ENCODE results near the gene GTF3C6.

DNA sequence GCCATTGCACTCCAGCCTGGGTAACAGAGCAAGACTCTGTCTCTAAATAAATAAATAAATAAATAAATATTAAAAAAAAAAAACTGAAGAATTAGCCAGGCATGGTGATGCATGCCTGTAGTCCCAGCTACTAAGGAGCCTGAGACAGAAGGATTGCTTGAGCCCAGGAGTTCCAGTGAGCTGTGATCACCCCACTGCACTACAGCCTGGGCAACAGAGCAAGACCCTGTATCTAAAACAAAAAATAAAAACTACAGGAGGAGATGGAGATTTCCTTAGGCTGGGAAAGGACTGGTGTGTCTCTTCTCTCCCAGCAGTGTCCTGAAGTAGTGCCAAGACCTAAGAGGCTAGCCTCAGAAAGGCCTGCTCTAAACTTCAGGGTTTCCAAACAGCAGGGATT is 8.1 kb upstream of the GTF3C6 start:
- TF ChIP-seq NR3C1 (IDR thresholded peaks at IDR 0.05) (no peak), REST (IDR thresholded peaks at IDR 0.05) (no peak), CTCF (IDR thresholded peaks at IDR 0.05) (no peak), RCOR1 (IDR thresholded peaks at IDR 0.05; ENCODE audit: low read depth, low read length) (no peak)
